Measurements from ENCODE around the gene ARHGAP32.
"Not testable (repeated sequence)": the region's sequence is repeated elsewhere in the genome, so short reads cannot be mapped to it uniquely, and the experiment has no call there.

Gene ARHGAP32

GRCh38 chr11:129040934-129041333 lies 151.2 kb downstream of the ARHGAP32 start:
- DNase-seq (ENCODE audit: low read depth in 2 of 3, low spot score in 1 of 3): no peak

GRCh38 chr11:129035244-129035643 lies 156.9 kb downstream of the ARHGAP32 start:
- no peak for DNase-seq (ENCODE audit: low read depth in 2 of 3, low spot score in 1 of 3)

GRCh38 chr11:129034001-129034400 lies 158.1 kb downstream of the ARHGAP32 start:
- no peak for DNase-seq (ENCODE audit: low read depth in 2 of 3, low spot score in 1 of 3)

- DNase-seq (ENCODE audit: low read depth in 2 of 3, low spot score in 1 of 3): no peak
Measured at GRCh38 chr11:129023968-129024676, 168.0 kb downstream of the ARHGAP32 start.

- DNase-seq (ENCODE audit: low read depth in 2 of 3, low spot score in 1 of 3): no peak
Measured at GRCh38 chr11:129021295-129021694, 170.8 kb downstream of the ARHGAP32 start.

GRCh38 chr11:129018991-129019390 lies 173.1 kb downstream of the ARHGAP32 start:
- no peak for DNase-seq (ENCODE audit: low read depth in 2 of 3, low spot score in 1 of 3)

GRCh38 chr11:129018126-129018525 lies 174.0 kb downstream of the ARHGAP32 start:
- DNase-seq (ENCODE audit: low read depth in 2 of 3, low spot score in 1 of 3): no peak

- no peak for DNase-seq (ENCODE audit: low read depth in 2 of 3, low spot score in 1 of 3)
Measured at GRCh38 chr11:129013737-129014475, 178.2 kb downstream of the ARHGAP32 start.

- DNase-seq (ENCODE audit: low read depth in 2 of 3, low spot score in 1 of 3): no peak
Measured at GRCh38 chr11:129012880-129013279, 179.2 kb downstream of the ARHGAP32 start.

- DNase-seq (ENCODE audit: low read depth in 2 of 3, low spot score in 1 of 3): no peak
Measured at GRCh38 chr11:129006161-129006560, 186.0 kb downstream of the ARHGAP32 start.

GRCh38 chr11:128999165-128999564 lies 193.0 kb downstream of the ARHGAP32 start:
- DNase-seq (ENCODE audit: low read depth in 2 of 3, low spot score in 1 of 3): not testable (repeated sequence)

GRCh38 chr11:128988242-128988970 lies 203.7 kb downstream of the ARHGAP32 start:
- no peak for DNase-seq (ENCODE audit: low read depth in 2 of 3, low spot score in 1 of 3)

GRCh38 chr11:128985880-128986279 lies 206.2 kb downstream of the ARHGAP32 start:
- no peak for DNase-seq (ENCODE audit: low read depth in 2 of 3, low spot score in 1 of 3)

GRCh38 chr11:128983023-128983422 lies 209.1 kb downstream of the ARHGAP32 start:
- DNase-seq (ENCODE audit: low read depth in 2 of 3, low spot score in 1 of 3): no peak

- DNase-seq (ENCODE audit: low read depth in 2 of 3, low spot score in 1 of 3): no peak
Measured at GRCh38 chr11:128981254-128981653, 210.9 kb downstream of the ARHGAP32 start.

GRCh38 chr11:128970598-128971190 lies 221.4 kb downstream of the ARHGAP32 start:
- DNase-seq (ENCODE audit: low read depth in 2 of 3, low spot score in 1 of 3): no peak

GRCh38 chr11:128968916-128969315 lies 223.2 kb downstream of the ARHGAP32 start:
- no peak for DNase-seq (ENCODE audit: low read depth in 2 of 3, low spot score in 1 of 3)

GRCh38 chr11:128967578-128967977 lies 224.5 kb downstream of the ARHGAP32 start:
- no peak for DNase-seq (ENCODE audit: low read depth in 2 of 3, low spot score in 1 of 3)

- no peak for DNase-seq (ENCODE audit: low read depth in 2 of 3, low spot score in 1 of 3)
Measured at GRCh38 chr11:128965485-128965884, 226.6 kb downstream of the ARHGAP32 start.

- no peak for DNase-seq (ENCODE audit: low read depth in 2 of 3, low spot score in 1 of 3)
Measured at GRCh38 chr11:128964463-128964930, 227.6 kb downstream of the ARHGAP32 start.

GRCh38 chr11:128963744-128964325 lies 228.3 kb downstream of the ARHGAP32 start:
- DNase-seq (ENCODE audit: low read depth in 2 of 3, low spot score in 1 of 3): no peak

Measured in stimulated activated CD4-positive, alpha-beta T cell treated with anti-CD3 and anti-CD28 coated beads, Interleukin-12 subunit alpha, Interleukin-12 subunit beta, amount 100 ng/mL, for 48 hours (primary cell).